GM13976 (cell line): ENCODE data around the gene RNASE8.

ENCODE experiments used
- DNase-seq: peaks from one replicate; pipeline ENCODE4 v3.0.0; 2012; ENCODE audit warnings: low spot score
- CTCF ChIP-seq: IDR thresholded peaks from 2 replicates; pipeline ENCODE4 v1.5.1; 2012; ENCODE audit warnings: borderline replicate concordance, mild to moderate bottlenecking; ENCODE audit not compliant: insufficient read depth; ENCODE audit errors: extremely low read depth, missing control alignments, control extremely low read depth
- in situ Hi-C: fragments of 300-500 bp; cut with MboI; formaldehyde crosslinking; loops from one replicate; pipeline ENCODE4 v1.12.0; 2022; ENCODE audit warnings: low sequenced_read_pairs, mixed read lengths, inconsistent platforms; ENCODE audit not compliant: unreplicated experiment

Gene RNASE8

GRCh38 chr14:21023174-21023573 lies 34.4 kb upstream of the RNASE8 start:
- TF ChIP-seq CTCF = no peak
- DNase-seq = no peak
- in situ Hi-C loops = no loop called here

DNA sequence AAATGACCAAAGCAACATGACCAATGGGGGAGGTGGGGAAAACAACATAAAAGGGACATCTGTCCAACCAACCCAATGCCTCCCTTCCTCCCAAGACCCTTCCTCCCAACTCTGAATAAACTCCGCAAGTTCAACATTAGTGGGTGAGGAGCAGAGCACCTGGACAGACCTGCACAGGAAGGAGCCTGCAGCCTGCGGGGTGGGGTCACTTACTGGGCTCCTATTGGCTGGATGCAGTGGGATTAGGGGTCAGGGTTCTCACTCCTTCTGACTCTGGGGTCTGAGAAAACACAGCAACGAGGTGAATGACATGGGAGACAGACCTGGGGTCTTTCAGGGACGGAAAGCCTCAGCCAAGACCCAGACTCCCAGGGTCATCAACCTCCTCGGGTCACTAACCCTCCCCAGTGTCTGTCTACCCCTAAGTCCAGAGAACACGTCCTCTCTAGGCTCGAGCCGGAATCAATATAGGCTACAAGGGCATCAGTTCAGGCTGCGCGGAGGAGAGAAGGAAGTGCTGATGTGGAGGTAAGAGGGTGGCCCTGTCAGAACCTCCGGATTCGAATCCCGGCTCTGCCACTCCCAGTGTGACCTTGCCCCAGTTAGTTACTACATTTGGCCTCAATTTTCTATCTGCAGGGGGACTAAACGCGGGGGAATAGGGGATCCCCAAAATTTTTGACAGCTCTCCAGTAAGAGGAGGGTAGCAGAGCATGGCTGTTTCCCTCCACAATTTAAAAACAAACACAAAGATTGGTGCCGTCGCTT lies 33.6 kb upstream of the RNASE8 start:
- no peak for TF ChIP-seq CTCF
- no peak for DNase-seq
- in situ Hi-C loops = no loop called here

- TF ChIP-seq CTCF = no peak
- DNase-seq = peak; percentile 82
- in situ Hi-C loops = no loop called here
These were observed 32.8 kb upstream of the RNASE8 start, which contains the start of gene NDRG2 for GRCh38 chr14:21024585-21025370. Gene NDRG2, minus strand, starts transcription at chr14:21025061. Its CDS starts 1,746 bp downstream, at chr14:21023315.

- in situ Hi-C loops = no loop called here
- TF ChIP-seq CTCF = no peak
- DNase-seq = no peak
These were observed 32.0 kb upstream of the RNASE8 start for GRCh38 chr14:21025371-21026273.

DNA sequence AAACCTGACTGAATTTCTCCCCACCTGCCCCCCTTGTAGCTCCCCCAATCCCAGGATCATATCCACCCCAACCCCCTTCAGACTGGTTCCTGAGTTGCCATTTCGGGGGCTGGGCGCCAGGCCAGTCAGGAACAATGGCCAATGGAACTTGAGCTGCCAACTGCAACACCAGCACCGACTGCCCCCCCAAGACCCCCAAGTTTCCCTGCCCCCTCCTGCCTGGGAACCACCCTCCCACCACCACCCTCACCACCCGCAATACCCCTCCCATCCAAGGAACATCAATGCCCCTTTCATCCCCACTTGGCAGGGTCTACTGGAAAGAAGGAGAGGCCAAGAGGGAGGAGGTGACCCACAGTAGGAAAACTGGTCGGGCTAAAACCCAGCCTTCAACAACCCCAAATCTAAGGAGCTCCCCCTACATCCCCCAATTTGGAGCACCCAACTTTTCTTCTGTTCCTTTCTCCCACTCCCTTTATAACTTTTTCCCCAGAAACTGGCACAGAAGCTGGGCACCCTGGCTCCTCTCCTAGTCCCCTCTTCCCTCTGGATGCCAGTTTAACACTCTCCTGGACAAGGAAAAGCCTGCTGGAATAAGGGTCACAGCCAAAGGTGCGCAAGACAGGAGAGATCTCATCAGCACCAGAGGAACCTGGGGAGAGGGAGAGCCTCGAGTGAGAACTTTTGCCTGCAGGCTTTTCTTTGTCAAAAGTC lies 31.2 kb upstream of the RNASE8 start:
- no peak for DNase-seq
- in situ Hi-C loops = no loop called here
- TF ChIP-seq CTCF = no peak
